ENCODE results near the gene ZAR1L.

Gene ZAR1L

DNA sequence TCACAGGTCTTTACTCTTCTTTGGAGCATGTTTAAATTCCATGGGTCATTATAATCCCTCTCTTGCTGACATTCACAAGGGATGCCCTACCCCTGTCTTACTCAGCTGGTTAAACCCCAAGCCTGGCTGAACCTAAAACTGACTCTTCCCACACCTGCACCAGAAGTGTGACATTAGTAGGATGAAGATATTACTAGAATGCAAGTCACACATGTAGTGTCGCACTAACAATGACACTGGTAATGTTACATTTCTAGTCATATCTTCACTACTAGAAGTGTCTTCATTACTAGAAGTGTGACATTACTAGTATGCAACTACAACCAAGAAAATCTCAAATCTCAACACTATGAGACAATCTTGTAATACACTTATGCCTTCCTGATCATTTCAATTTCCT lies 14.2 kb downstream of the ZAR1L start:
- no peak for DNase-seq (ENCODE audit: low spot score)

DNA sequence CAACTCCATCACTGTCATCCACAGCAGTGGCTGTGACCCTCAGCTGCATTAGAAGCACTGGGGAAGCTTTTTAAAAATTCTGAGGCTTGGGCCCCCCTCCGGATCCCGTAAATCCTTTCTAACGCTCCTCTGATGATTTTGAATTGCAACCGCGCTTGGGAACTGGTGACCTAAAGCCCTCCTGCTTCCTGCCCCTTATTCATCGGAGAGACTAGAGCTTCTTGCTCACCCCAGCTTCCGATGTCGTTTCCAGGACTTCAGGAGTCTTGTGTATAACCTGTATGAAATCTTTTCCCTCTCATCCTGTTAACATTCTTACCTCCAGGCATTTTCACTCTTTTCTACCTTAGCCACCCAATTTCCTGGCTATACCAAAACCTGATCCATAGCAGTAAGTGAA lies 14.8 kb downstream of the ZAR1L start:
- DNase-seq (ENCODE audit: low spot score), result no peak

DNA sequence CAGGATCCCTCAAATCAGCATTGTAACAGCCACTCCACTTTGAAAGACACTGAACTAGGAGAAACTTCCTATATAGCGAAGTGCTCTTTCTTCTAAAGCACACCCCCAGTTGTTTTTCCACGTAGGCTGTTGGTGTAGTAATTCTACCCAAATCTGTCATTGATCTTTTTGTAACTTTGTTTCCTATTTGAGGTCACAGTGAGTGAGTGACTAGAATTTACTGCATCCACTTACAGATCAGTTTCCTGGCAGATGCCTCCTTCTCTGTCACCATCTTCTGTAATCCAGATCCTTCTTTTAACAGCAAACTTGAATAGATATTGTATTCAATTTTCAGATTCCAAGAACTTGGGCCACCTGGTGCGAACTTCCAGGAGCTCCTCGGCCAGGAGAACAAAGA lies 15.3 kb downstream of the ZAR1L start:
- DNase-seq (ENCODE audit: low spot score), result no peak

DNA sequence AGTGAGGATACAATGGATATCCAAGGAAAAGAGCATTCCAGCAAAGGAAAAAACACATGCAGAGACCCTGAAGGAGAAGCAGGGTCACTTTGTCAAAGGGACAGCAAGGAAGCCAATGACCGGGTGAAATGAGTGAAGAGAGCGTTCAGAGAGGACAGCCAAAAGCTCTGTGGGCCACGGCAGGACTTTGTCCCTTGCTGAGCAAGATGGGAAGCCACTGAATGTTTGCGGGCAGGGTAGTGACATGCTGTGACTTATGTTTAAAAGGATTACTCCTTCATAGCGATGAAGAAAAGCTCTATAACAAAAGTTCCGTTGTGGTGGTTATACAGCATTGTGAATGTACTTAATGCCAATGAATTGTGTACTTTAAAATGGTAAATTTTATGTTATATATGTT lies 16.5 kb downstream of the ZAR1L start:
- DNase-seq (ENCODE audit: low spot score), result no peak

DNA sequence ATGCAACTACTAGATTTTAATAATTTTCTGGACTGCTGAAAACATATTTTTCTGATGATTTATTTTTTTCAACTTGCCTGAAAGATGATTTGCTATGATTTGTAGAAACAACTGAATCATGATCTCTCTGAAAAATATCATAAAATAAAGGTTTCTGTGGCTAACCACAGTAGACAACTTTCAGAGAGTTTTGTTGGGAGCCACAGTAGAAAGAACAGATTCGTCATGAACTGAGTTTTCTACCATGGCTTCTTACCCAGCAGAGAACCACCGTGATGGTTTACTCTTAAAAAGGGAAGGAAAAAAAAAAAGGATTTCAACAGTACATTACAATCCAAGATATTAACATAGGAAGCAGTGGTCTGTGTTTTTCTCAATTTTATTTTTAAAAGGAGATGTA lies 18.0 kb downstream of the ZAR1L start:
- DNase-seq (ENCODE audit: low spot score), result no peak

DNA sequence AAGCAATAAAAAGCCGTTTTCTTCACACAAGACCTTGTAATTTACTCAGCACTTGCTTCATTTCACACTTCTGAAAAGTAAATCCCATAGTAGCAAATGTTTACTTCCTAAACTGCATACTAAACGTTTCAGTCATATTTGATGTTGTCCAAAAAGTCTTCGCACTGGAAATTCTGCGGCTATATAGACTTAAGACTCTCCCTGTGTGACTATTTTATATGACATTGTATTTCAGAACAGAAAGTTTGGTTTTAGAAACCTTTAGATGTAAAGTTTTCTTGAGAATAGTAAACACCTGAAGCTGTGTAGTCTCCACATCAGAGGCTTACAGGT lies 29.6 kb downstream of the ZAR1L start:
- DNase-seq (ENCODE audit: low spot score), result no peak

DNA sequence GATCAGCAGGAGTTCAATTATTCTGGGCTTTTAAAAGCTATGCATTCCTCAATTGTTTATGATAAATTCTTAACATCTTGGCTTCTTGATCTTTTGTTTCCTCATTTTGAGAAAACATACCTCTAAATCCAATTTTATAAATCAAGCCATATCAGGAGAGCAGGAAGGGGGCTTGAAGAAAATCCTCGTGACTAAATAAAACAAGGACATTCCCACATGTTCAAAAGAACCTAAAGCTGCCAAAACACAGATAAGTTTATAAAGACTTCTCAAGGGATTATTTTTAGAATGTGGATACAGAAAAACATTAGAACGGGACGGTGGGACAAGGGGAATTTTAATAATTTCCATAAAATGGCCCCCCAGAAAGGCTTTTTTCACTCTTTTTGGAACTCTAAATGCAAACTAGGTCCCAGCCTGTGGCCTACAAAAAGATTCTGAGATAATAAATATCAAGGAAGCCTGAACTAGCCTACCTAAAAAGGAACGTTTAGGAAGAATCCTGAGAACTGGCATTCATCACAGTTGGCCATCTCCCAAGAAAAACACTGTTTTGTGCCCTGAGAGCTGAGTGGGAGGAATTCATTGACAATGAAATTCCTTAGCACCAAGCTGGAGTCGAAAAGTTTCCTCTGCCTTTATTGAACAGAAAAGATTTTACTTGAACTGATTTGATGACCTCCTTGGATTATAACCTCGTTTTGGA lies 30.1 kb downstream of the ZAR1L start:
- peak; percentile 47 for DNase-seq (ENCODE audit: low spot score)

DNA sequence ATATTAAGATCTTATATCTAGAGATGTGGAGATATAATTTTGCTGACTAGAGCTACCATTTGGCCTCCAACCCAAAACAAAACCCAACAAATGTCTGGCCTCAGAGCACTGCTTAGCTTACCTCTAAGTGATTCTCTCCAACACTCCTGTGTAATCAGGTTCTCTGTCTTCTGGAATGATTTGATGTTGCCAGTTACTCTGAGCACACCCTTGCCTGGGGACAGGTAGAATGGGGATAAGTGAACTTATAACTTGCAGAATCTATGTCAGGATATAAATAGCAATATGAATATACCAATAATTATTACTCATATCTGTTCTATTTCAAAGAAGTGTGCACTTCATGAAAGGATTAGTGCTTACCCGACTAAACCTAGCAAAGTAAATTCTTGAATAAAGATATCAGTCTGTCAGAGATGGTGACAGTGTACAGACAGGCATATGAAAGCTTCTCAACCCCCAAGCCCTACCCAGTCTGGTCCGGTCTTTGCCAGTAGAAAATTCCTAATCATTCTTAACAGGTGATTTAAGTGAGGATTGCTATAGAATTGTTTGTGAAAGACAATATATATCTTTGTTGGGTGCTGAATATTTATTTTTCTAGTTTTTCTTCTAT lies 33.0 kb downstream of the ZAR1L start:
- no peak for DNase-seq (ENCODE audit: low spot score)

DNA sequence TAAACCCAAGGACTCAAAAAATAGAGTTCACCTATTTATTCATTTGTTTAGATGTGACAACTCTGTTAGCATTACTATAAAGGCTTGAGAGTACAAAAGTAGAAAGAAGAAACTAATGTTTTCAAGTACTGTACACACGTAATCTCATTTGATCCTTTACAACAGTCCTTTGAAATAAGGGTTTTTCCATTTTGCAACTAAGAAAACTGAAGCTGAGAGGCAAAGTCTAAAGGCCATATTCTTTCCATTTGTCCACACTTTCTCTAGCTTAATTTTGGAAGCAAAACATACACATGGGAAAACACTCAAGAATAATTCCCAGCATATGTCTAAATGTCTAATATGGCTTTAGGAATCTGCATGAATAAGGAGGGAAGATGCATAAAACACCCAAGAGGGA lies 34.1 kb downstream of the ZAR1L start:
- no peak for DNase-seq (ENCODE audit: low spot score)

DNA sequence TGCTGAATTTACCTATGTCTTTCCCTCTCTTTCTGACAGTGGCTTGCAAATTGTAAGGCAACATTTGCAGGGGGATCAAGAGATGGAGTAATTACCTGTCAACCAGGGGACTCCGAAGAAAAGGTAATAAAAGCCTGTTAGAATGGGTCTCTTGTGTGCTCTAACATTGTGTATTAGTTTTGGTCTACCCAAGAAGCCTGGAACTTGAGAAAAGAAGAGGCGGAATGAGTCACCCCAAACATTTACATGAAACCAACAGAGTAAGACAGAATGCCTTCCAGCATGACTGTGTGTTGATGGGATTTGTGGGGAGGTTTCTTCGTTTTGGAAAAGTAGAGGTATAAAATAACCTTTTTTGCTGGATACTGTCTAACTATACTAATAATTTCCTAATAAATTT lies 36.7 kb downstream of the ZAR1L start:
- peak; percentile 16 for DNase-seq (ENCODE audit: low spot score)

DNA sequence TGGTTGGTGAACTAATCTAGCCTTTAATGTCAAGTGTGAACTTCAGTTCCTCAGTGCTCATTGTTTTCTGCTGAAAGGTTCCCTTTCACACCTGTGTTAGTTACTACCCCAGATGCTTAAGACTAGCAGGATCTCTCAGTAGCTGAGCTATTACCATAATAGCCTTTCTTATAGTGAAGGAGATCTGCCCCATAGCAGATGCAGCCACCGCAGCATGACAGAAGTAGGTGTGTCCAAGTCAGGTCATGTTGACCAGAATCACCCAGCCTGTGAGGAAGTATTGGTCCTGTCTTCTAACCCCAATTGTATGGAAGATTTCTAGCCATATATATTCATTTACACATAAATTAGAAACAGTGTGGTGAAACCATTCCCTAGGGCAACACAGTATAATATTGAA lies 37.3 kb downstream of the ZAR1L start:
- no peak for DNase-seq (ENCODE audit: low spot score)

DNA sequence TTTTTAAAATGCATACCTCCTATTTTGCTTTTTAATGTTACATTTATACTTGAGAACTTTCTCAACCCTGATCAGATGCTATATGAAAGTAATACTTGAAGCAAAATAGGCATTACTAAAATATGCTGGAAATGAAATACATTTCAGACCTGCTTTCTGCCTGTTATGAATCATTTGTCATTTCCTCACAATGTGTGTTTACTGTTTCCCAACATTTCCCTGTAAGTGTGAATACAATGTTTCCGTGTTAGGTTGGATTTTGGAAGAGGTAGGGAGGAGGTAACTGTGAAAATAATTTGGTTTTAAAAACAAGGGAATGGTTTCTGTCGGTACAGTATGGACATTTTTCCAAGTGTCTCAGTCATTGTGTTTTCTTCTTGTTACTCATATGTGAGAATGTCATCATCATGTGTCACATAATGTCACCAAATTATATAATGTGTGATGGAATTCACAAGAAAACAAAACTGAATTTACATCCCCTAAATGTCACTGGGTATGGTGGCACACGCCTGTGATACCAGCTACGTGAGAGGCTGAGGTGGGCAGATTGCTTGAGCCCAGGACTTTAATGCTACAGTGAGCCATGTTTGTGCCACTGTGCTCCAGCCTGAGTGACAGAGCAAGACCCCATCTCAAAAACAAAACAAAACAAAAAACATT lies 43.0 kb downstream of the ZAR1L start:
- DNase-seq (ENCODE audit: low spot score), result no peak

DNA sequence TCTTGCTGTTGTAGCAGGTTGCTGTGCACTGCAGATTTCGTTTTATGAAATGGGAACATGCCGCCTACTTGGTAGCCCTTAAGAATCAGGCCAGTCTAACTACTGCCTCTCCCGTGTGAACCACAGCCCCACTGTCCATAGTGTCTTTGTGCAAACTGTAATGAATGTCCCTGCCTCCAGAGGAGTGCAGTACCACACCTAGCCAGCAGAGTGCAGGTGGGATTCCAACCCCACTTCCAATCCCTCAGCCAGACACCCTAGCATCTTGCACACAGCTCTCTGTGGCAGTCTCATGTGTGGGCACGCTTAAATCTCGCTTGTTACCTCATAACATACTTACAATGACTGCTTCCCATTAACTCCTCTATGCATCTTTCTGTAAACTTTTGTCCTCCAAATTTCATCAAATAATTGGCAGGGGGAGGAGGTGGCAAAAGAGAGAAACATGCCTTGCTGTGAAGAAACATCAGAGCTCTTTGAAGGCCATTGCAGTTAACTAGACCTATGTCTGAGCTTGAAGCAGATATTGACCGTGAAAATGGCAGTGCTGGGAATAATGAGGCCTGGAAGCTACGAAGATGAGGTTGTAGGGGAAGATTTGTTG lies 47.2 kb downstream of the ZAR1L start:
- no peak for DNase-seq (ENCODE audit: low spot score)

DNA sequence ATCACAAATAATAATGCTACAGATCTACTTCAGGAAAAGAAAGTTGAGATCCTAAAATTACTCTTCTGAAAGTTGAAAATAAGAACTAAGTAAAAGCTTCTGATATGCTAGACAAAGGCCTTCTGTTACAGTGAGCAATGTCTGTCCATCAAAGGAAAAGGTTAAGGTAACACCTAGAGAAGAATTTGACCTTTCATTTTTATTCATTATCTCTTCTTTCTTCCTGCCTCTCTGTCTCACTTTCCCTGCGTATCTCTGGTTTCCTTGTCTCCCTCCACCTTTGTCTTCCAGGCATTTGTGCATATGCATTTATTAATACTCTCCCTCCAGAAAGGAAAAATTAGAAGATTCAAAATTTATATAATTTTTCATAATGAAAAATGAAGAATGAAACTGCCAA lies 49.0 kb downstream of the ZAR1L start:
- no peak for DNase-seq (ENCODE audit: low spot score)

DNA sequence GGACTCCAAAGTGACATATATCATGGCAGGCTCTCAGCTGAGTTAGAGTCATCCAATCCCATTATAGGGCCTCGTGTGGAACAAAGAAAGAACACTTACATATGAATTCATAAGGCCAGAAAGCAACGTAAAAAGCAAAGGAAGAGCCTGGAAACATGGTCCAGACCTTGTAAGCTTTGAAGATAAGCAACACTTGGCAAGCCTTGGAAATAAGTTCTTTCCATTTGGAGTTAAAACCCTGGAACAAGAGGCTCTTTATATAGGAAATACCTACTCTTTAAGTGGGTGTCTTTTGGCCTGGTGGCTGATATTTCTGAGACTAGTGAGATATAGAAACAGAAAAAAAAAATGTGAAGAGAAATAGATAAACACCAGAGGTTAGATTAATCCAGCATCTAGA lies 49.4 kb downstream of the ZAR1L start:
- DNase-seq (ENCODE audit: low spot score), result no peak

DNA sequence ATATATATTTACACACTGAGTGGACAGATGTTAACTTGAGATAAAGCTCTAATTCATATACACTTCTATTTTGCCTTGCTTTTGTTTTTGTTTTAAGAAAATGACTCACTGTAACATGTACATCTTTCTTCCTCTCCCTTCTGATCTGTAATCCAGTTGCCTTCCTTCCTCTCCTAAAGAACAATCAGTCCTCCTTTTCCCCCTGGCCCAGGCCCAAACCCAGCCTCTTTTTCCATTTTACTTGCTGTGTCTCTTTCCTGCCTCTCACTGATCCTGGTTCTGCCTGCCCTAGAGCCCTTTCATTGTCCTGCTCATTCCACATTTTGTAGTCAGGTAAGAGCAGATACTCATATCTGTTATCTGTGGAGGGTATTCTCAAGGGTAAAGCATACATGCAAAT lies 50.8 kb downstream of the ZAR1L start:
- no peak for DNase-seq (ENCODE audit: low spot score)

DNA sequence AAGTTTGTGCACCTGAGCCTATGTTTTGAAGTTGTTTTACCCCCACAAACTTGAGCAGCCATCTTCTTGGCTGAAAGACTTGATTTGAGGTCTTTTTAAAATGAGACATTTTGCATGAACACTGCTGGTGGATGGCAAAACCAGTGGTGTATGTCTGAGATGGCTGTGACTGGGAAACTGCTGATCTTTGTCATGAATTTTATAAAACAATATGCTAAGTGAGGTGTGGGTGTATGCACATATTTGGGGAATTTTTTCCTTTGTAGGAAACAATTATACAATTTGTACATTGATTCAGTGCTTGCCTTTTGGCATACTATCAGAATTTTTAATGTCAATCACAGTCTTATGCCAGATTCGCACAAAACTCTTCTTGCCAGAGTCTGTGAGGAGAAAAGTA lies 52.5 kb downstream of the ZAR1L start:
- DNase-seq (ENCODE audit: low spot score), result no peak

DNA sequence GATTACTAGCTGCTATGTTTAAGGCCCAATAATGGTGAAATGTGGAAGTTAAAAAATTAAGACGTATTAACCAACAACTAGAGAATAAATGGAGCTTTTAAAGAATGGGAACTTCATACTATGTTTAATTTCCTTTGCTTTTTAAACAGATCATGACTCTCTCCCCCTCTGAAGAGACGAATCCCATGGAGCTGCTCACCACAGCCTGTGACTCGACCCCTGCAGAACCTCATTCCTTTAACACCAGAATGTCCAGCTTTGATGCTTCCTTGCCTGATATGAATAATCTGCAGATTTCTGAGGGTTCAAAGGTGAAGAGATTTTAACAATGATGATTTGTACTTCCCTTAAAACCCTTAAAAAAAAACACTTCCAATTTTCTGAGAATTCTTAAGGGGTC lies 53.0 kb downstream of the ZAR1L start:
- DNase-seq (ENCODE audit: low spot score), result peak; percentile 9

DNA sequence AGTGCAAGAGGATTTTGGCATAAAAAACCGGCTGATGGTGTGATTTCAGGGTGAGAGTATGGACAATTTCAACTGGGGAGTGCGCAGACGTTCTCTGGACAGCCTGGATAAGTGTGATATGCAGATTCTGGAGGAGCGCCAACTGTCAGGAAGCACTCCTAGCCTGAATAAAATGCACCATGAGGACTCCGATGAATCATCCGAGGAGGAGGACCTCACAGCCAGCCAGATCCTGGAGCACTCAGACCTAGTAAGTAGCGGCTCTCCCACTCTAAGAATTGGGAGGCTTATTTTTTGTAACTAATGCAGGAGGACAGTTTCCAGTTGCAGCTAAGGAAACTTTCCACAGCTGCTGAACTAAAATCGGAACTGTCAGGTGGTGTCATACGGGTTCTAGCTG lies 53.6 kb downstream of the ZAR1L start:
- DNase-seq (ENCODE audit: low spot score), result peak; percentile 70

DNA sequence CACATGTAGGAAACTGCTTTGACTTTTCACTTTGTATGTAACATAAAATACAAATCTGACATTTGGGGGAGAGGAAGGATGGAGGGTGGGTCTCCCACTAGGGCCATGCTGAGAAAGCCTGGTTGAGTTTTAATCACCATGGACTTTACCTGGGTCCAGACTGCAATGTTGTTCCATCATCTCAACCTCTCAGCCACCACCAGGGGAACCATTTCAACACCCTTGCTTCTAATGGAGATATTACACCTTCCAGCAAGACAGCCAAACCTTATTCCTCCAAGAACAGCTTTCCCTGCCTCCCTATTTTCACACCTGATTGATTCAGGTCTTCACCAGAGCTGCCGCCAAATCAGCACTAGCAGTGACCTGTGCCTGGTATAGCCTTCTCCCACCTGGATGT lies 56.0 kb downstream of the ZAR1L start:
- no peak for DNase-seq (ENCODE audit: low spot score)

DNA sequence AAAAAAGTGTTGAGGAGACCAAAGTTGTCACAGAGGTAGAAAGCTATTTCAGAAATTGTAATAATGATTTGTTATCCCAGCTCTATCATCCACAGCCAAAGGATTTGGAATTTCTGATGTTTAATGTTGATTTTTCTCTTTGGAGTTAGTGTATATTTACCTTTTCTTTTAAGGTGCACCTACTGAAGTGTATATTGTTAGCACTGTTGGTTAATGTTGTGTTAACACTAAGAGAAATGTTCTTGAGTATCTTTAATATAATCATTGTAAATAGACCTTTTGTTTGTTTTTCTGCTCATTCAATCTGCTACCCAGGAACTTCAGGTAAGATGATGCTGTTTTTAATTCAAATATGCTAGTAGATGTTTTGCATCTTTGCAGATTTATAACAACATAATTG lies 57.5 kb downstream of the ZAR1L start:
- no peak for DNase-seq (ENCODE audit: low spot score)

DNA sequence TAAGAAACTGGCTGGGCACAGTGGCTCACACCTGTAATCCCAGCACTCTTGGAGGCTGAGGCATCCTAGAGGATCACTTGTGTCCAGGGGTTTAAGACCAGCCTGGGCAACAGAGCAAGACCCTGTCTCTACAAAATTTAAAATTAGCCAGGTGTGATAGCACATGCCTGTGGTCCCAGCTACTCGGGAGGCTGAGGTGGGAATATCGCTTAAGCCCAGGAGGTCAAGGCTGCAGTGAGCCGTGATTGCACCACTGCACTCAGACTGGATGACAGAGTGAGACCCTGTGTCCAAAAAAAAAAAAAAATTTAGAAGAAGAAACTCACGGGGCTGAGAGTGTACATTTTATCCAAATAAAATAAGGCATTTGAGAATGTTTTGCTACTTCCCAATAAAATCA lies 58.9 kb downstream of the ZAR1L start:
- DNase-seq (ENCODE audit: low spot score), result no peak

DNA sequence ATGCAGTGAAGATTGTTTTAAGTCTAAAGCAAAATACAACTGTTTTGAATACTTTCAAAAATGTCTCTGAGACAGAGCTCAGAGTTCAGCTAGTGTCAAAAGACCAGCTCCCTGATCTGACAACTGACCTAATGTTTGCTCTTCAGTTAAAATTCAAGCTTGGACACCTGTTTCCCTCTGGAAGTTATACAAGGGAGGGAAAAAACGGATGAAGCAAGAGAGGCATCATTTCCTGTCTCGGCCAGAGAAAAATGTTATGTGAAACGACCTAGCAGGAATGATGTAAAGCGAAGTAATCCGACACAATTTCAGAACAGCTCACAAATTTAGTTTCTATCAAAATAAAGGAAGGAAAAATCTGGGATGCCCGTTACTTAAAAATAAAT lies 59.4 kb downstream of the ZAR1L start:
- DNase-seq (ENCODE audit: low spot score), result no peak

All from hepatic stellate cell (primary cell).